ENCODE results near the gene PHF2.

DNA sequence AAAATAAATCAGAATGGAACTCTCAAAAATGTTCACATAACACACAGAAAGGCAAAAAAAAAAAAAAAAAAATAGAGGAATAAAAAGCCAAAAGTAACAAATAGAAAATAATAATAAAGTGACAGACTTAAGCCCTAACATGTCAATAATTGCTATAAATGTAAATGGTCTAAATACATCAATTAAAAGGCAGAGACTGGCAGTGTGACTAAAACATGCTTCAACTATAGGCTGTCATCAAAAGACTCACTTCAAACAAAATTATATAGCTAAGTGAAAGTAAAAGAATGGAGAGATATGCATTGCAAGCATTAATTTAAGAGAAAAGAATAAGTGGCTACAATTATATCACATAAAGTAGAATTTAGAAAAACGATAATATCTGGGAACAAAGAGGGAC lies 114.2 kb downstream of the PHF2 start:
- TF ChIP-seq RFX5 (IDR thresholded peaks at IDR 0.05; ENCODE audit: low read depth, low read length) (no peak), POLR2A (IDR thresholded peaks at IDR 0.05; ENCODE audit: low read depth, low read length) (no peak), BHLHE40 (IDR thresholded peaks at IDR 0.05; ENCODE audit: low read depth, low read length) (no peak)
- TF ChIP-seq, protein P1, sequence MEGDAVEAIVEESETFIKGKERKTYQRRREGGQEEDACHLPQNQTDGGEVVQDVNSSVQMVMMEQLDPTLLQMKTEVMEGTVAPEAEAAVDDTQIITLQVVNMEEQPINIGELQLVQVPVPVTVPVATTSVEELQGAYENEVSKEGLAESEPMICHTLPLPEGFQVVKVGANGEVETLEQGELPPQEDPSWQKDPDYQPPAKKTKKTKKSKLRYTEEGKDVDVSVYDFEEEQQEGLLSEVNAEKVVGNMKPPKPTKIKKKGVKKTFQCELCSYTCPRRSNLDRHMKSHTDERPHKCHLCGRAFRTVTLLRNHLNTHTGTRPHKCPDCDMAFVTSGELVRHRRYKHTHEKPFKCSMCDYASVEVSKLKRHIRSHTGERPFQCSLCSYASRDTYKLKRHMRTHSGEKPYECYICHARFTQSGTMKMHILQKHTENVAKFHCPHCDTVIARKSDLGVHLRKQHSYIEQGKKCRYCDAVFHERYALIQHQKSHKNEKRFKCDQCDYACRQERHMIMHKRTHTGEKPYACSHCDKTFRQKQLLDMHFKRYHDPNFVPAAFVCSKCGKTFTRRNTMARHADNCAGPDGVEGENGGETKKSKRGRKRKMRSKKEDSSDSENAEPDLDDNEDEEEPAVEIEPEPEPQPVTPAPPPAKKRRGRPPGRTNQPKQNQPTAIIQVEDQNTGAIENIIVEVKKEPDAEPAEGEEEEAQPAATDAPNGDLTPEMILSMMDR (conservative IDR thresholded peaks at IDR 0.05; ENCODE audit: low read depth, low read length) = no peak
